GM21390 (cell line): ENCODE measurements around the gene DNAJC2.
"Not testable (repeated sequence)": the region's sequence is repeated elsewhere in the genome, so short reads cannot be mapped to it uniquely, and the experiment has no call there.

Experiments
- ATAC-seq: cut with Tn5 transposase; IDR thresholded peaks from one replicate; pipeline ENCODE4 v1.9.1; 2021; ENCODE audit not compliant: unreplicated experiment

DNAJC2 gene

DNA sequence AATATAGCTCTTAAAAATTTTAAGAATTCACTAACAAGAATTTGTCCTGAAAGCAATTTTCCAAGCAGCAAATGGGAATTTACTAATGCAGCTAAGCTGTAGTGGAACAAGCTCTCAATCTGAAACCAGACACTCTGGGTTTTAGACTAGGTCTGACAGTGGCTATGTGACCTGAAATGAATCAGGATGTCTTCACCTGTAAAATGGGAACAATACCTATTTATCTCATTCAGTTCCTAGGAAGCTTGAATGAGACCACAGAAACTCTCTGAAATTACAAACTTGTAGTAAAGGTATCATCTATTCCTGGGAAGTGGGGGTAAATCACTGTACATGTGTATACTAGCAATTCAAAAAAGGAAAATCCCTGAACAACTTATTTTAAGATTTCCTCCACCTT lies 1.2 kb downstream of the DNAJC2 start:
- no peak for ATAC-seq

DNA sequence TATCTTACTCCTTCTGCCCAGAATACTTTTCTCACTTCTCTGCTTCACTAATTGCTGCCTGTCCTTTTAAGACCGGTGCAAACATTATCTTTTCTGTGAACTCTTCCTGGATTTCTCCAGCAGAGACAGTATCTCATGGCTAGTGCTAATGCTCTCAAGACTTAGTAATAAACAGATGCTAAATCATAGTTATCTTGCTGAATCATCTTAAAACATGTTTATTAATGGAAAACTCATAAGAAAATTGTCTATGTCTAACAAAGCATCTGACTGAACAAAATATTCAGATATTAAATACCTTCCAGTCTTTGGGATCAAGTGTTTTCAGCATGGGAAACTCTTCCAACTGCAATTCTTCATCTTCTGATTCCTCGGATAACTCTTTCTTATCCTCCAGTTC lies 3.1 kb downstream of the DNAJC2 start:
- ATAC-seq: no peak

DNA sequence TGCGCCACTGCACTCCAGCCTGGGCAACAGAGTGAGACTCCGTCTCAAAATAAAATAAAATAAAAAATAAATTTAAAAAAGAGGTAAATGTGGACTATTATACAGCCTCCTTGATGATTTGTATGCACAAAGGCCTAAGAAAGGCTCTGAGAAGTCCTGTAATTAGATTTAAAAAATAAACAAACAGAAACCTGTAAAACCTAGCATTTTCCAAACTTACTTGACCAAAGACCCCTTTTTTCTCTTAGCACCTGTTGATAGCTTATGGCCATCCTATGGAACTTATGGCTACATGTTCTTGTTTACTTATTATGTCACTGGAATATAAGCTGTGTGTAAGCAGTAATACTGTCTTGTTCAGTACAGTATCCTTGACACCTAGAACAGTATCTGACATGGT lies 5.7 kb downstream of the DNAJC2 start:
- ATAC-seq: no peak

DNA sequence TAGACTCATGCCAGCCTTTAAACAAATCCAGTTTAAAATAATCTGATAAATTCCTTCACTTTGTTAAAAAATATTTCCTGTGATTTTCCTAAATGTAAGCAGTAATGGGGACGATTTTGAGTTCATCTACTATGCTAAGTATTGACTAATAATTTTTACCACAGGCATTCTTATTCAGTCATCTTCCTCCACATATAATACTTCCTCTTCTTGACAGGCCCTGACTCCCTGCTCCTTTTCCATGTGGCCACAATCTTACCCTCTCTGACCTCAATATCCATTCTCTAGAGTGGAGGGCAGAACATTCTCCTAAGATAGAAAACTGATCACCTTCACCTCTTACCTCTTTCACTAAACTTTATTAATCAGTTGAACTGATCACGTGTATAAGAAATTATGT lies 7.8 kb downstream of the DNAJC2 start:
- ATAC-seq: no peak

DNA sequence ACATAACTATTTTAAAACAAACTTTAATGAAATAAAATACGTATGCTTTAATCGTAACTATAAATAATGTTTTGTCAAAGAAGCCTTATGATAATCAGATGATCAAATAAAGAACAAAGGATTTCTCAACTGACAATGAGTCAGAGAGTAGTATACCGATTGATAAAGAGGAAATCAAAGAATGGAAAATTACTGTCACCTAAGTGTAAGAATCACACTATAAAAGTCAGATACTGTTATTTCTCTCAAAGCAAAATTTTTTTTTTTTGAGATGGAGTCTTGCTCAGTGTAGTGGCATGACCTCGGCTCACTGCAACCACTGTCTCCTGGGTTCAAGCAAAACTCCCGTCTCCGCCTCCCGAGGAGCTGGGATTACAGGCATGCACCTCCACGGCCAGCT lies 18.8 kb downstream of the DNAJC2 start:
- no peak for ATAC-seq

DNA sequence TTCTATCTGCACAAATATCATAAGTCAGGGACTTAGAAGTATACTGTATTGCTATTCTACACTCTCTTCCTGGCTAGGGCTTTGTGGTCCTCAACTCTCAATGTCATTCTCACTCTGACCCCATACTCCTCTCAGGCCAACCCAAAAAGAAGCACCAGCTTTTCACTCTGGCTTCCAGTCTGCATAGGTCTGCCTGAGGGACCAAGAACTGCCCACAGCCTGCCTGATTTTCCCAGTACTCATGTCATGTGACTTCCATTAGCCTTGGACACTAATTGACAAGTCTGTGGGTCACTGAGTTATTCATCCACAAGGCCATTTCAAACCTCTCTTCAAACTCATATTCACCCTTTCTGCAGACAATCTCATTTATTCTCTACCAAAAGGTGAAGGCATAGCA lies 27.6 kb downstream of the DNAJC2 start:
- no peak for ATAC-seq

DNA sequence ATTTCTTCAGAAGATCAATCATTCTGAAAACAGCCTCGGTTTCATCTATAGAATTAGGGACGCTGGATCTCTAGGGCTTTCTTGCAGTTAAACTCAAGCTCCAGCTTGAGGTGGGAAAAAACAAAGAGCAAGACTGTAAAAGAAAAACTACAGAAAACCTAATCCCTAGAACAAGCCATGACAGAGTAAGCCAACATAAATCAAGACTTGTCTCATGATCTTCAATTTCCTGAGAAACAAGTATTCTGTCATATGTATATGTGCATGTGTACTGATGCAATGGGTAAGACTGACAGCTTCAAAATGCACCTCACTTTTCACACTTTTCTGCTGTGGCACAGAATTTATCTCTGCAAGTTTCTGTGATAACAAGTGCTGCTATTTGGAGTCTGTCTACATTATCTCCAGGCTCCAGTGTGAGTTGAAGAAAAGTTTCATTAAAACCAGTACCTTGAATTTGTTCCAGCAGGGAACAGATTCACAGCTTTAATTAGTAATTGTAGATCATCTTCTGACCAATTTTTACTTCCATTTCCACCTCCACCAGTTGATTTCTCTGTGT lies 28.1 kb downstream of the DNAJC2 start:
- ATAC-seq: no peak

DNA sequence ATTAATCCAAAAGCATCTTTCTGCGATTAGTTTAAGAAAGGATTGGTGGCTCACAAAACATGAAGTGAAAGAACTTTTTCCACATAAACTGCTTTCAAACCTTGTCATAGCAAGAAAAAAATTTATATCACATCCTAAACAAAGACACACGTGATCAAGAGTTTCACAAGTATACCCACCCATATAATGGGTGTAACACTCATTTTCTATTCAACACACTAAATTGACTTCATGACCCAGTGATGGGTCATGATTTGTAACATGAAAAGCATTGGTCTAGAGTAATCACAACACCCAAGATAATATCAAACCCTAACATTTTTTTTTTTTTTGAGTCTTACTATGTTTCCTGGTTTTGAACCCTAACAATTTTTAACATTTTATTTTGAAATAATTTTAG lies 29.7 kb downstream of the DNAJC2 start:
- no peak for ATAC-seq

DNA sequence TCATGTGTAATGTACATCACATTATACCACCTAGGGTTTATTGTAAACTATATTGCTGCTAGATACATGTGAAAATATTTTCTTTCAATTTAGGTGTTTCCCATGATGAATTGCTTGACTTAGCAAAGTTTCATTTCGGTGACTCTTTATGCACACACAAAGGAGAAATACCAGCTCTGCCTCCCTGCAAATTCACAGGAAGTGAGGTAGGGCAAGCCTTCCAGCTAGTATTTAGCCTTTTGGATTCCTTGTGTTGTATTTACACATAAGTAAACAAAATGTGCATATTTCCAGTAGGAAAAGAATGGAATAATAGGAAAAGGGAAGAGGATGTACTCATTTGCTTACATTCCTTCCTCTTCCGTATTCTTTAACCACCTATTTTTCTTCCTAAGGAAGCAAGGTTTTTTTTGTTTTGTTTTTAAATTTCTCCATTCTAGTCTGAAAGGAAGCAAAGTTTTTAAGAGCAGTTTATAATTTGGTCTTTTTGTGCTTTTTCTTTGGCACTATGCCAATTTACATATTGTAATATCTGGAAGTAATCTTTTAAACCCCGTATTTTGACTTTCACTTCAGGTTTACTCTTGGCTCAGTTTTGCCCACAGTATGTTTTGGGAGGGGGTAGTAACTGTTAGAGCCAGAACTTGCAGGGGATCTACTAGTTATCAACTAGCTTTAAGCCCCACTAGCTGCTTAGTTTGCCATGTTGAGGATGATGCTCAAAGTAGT lies 36.9 kb downstream of the DNAJC2 start:
- ATAC-seq: no peak

DNA sequence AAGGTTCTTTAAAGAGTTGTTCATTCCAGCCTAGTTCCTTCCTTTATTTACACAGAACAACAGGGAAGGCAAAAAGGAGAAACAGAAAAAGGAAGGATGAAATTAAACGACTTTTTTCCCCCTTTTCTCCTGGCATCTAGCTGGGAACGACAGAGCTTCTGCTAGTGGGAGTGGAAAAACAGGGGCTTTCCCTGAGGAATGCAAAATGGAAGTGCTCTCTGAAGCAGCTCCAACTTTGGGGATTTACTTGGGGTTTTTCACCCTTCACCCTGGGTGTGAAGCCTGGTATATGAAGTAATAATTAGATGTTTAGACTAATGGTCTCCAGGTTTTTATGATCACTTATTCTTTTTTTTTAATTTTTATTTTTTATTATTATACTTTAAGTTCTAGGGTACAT lies 43.1 kb downstream of the DNAJC2 start:
- ATAC-seq: no peak

DNA sequence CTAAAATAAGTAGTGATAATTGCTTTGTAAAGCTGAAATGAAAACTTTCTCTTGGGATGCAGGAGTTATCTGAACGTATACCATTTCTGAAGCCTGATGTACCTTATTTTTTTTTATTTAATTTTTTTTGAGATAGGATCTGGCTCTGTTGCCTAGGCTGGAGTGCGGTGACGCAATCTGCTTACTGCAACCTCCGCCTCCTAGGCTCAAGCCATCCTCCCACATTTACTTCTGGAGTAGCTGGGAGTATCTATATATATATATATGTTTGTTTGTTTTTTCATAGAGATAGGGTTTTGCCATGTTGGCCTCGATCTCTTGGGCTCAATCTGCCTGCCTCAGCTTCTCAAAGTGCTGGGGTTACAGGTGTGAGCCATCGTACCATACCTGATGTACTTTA lies 44.9 kb downstream of the DNAJC2 start:
- no peak for ATAC-seq

DNA sequence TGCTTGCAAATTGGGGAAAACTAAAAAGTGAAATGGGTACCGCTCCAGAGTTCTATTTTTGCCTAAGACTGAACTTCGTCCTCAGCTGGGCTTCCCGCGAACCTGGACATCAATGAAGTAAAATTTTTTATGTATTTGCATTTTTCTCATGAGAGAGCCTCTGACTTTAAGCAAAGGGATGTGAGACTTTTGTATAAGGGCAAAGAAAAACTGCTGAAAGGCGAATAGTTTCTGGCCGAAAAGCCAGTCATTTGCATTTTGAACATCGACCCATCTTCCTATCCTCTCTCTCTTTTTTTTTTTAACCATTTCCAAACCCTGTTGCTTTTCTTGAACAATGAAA lies 46.8 kb downstream of the DNAJC2 start:
- peak; percentile 15 for ATAC-seq

DNA sequence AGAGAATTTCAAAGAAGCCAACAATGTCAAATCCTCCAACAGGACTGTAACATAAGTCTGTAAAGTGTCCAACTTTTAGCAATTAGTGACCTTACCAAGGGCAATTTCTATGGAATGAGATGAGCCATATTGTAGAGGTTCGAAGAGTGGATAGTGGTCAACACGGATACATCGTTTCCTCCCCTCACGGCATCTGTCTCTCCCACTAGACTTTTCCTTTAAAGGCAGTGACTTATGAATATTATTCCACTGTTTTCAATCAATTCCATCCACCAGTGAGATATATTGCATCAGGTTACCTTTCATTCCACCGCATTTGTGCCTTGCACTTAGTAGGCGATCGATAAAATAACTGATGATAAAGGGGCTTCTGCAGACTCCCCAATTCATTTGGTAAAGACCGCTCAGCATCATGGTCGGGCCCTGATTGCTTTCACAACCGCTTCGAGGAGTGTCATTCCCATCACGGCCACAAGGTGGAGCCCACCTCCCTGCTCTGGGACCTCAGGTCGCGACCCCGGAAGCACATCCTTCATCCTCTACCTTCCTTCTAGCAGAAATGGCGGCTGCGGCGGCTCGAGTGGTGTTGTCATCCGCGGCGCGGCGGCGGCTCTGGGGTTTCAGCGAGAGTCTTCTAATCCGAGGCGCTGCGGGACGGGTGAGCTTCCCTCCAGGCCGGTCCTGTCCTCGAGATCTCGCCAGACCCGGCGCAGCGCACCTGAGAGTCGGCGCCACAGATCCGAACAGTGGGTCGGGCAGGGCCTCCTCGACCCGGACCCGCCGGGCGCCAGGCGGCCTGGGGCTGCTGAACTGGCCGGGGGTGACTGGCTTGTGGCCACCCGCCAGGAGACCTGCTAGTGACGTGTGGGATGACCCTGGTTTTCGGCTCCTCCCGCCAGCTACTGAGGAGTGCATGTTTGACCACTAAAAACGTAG lies 47.4 kb downstream of the DNAJC2 start, which contains the start of gene PMPCB:
TSS of gene PMPCB (plus strand) at position 535 of the 936 bp plus-strand sequence. CDS start at position 560, 25 bp downstream.
- peak; percentile 94 for ATAC-seq

DNA sequence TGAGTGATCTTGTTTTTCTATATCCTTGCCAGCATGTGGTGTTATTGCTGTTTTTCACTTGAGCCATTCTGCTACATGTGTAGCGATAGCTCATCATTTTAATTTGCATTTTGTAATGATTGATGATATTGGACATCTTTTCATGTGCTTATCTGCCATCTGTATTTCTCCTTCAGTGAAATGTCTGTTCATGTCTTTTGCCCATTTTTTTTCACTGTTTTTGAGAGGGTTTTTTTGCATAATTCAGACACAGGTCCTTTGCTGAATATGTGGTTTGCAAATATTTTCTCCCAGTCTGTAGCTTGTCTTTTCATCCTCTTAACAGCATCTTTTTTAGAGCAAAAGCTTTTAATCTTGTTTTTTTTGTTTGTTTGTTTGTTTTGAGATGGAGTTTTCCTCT lies 51.0 kb downstream of the DNAJC2 start:
- no peak for ATAC-seq

DNA sequence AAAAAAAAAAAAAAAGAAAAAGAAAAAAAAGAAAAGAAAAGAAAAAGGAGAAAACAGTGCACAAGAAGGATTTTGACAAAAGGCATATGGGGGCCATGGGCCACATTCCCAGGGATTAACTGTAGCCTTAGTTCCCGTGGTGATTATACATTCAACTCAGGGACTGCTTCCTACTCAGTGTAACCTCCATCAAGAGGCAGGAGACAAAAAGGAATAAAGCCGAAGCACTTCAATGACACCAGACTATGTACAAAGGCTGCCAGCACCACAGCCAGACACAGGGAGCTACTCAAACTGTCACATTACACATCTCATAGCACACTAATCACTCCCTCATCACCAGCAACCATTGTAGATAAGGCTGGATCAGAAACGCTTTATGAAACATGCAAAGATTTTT lies 52.4 kb downstream of the DNAJC2 start:
- ATAC-seq: no peak

DNA sequence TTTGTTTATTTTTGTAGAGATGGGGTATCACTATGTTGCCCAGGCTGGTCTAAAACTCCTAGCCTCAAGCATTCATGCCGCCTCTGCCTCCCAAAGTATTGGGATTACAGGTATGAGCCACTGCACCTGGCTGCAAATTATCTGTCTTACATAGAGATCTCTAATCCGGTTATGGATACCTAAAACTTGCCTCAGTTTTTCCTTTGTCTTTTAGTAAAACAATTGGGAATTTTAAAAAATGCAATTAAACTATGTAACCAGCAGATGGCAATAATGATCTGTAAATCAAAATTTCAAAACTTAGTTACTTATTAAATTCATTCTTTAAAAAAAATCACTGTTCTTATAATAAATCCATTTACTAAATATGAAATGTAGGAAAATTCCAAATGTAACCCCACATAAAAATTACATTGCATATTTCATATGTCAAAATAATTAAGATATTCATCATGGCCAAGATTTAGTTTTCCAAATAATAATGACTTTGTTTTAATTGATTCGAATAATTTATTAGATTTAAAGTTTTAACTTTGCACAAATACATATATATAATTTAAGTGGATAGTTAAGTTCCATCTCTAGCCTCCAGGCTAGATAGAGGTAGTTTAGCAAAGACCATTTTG lies 61.7 kb downstream of the DNAJC2 start:
- ATAC-seq: not testable (repeated sequence)

DNA sequence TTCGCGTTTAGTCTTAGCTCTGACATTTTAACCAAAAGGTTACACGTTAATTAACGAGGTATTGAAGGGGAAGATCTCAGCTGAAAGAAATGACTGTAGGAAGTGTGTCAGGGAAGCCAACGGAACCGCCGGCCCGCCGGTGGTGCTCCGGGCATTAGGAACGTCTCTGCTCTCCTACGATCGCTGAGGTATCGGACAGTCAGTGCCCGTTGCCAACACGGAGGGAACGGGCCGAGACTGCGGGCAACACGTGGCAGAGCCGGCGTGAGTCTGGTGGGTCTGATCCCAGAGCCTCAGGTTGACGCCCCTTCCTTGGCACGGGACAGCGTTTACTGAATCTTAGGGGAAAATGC lies 63.8 kb downstream of the DNAJC2 start:
- peak; percentile 15 for ATAC-seq

DNA sequence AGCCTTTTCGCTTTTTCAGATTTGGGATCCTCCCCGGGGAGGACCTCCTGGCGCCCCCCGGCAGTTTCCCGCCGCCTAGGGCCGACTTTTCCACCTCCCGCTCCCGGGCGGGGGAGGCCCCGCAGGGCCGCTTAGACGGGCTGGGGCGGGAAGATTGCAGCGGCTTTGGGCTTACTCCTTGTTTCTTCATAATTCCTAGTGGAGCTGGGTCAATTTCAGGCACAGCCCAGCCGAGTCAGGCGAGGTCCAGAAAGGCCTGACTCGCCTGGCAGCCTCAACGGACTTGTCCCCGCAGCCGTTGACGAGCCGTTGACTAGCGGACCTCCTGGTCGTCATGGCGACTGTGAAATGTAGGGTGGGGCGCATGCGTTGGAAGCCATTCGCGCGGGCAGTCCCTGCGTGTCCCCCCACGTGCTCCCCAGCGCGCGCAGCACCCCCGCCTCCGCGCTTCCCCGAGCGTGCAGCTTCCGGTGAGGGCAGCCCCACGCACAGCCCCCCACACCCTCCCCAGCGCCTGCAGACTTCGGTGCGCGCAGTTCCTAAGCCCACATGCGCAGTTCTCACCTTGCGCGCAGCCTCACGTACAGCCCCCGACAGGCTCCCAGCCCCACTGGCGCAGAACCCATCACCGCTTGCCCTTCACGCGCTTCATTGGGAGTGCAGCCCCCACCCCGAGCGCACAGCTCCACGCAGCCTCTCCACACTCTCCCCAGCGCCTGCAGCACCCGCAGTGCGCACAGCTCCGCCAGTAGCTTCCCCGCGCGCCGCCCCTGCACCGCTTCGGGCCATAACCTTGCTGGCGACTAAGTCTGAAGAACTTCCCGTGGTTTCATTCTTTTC lies 64.4 kb downstream of the DNAJC2 start:
- peak; percentile 89 for ATAC-seq

DNA sequence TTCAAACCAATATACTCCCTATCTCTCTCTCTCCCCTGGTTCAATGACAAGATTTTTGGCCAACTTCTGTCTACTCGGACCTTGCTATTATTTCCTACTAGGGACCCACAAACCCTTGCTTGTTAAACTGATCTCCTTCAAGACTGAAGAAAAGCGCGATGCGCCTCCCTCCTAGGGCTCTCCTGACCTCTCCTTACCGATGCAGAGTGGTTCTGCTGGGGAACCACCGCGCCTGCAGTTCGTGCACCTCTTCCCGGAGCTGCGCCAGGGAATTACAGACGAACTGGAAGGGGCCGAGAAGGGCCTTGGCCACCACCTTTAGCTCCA lies 65.0 kb downstream of the DNAJC2 start:
- ATAC-seq: peak; percentile 37

DNA sequence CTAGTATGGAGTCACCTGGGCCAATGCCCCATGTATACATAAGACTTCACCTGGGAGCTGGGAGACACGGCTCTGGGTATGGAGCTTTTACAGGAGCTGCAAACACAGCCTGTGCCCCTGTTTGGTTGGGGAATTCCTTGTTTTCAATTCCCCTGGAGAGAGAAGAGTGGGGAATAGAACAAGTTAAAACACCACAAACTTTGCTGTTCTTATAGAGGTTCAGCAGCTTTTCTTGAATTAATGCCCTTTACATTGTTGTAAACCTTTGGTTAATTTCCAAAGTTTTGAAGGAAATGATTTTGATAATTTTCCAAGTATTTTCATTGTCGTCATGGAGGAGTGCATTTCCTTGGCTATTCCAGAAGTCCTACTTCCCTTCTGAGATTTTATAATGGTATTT lies 66.4 kb downstream of the DNAJC2 start:
- not testable (repeated sequence) for ATAC-seq

DNA sequence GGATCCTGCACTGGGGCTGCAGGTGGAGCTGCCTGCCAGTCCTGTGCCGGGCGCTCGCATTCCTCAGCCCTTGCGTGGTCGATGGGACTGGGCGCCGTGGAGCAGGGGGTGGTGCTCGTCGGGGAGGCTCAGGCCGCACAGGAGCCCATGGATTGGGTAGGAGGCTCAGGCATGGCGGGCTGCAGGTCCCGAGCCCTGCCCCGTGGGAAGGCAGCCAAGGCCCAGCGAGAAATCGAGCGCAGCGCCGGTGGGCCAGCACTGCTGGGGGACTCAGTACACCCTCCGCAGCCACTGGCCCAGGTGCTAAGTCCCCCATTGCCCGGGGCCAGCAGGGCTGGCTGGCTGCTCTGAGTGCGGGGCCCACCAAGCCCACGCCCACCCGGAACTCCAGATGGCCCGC lies 69.7 kb downstream of the DNAJC2 start:
- not testable (repeated sequence) for ATAC-seq
